SK-N-SH treated with all-trans-retinoic acid at 6 μM for 48 hours (cell line): Measurements from ENCODE around the gene E2F2.

Source experiments
- ARNTL ChIP-seq: fragments of 450-650 bp; formaldehyde crosslinking; IDR thresholded peaks from 2 replicates; pipeline ENCODE4 v1.5.0; 2020; ENCODE audit warnings: low read depth, mild to moderate bottlenecking, moderate library complexity, borderline replicate concordance
- GLIS3 ChIP-seq: fragments of 250-450 bp; sonication (Bioruptor Pico); IDR thresholded peaks from 2 replicates; pipeline ENCODE4 v1.5.0; 2020; ENCODE audit warnings: mild to moderate bottlenecking, moderate library complexity
- ZC3H10 ChIP-seq: fragments of 250-450 bp; sonication (Bioruptor Pico); IDR thresholded peaks from 2 replicates; pipeline ENCODE4 v1.5.1; 2021; ENCODE audit warnings: mild to moderate bottlenecking, moderate library complexity
- ZFP3 ChIP-seq: fragments of 250-450 bp; sonication (Bioruptor Pico); IDR thresholded peaks from 2 replicates; pipeline ENCODE4 v1.5.0; 2020; ENCODE audit warnings: mild to moderate bottlenecking, moderate library complexity
- TF ChIP-seq, protein P1 (sequence below): fragments of 250-450 bp; sonication (Bioruptor Pico); IDR thresholded peaks from 2 replicates; pipeline ENCODE4 v1.5.1; 2020; ENCODE audit warnings: low read depth, mild to moderate bottlenecking, moderate library complexity
- TF ChIP-seq, protein P2 (sequence below): fragments of 250-450 bp; sonication (Bioruptor Pico); IDR thresholded peaks from 2 replicates; pipeline ENCODE4 v1.8.0; 2021; ENCODE audit warnings: low read depth, mild to moderate bottlenecking, moderate library complexity, borderline replicate concordance

DNA sequence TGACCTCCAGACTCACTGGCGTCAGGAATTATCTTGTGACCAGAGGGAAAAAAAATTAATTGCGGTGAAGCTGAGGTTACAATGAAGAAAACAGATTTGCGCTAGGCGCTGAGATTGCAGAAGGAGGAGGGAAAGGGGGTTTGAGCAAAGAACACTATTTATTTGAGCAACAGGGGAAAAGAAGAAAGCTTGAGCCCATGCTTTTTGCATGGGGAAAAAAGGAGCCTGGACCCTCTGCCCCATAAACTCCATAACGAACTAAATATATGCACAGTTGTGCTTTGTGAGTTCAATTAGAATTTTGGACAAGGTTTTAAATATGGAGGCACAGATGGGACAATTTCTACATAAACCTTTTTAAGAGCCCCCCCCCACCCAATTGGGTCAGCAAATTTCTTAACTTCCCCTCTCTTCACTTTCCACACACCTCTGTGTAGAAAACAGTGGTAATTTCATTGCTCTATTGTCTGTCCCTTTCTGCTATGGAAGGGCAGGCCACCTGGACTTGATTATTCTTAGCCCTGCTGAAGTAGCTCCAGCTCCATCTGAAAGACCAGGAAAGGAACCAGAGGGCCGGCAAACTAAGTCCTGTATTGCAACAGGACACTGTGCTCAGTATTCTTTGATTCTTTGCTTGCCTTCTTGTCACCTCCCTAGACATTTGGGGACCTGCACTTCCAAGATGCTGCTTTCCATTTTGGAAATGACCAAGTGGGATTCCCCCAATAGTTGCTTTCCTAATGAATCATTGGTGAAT, 29.1 kb upstream of the E2F2 start:
- TF ChIP-seq ZFP3 (no peak), GLIS3 (no peak), ARNTL (CRISPR knock-in tag) (no peak), ZC3H10 (no peak)
- TF ChIP-seq, protein P1, sequence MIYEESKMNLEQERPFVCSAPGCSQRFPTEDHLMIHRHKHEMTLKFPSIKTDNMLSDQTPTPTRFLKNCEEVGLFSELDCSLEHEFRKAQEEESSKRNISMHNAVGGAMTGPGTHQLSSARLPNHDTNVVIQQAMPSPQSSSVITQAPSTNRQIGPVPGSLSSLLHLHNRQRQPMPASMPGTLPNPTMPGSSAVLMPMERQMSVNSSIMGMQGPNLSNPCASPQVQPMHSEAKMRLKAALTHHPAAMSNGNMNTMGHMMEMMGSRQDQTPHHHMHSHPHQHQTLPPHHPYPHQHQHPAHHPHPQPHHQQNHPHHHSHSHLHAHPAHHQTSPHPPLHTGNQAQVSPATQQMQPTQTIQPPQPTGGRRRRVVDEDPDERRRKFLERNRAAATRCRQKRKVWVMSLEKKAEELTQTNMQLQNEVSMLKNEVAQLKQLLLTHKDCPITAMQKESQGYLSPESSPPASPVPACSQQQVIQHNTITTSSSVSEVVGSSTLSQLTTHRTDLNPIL (CRISPR knock-in tag), result no peak
- TF ChIP-seq, protein P2, sequence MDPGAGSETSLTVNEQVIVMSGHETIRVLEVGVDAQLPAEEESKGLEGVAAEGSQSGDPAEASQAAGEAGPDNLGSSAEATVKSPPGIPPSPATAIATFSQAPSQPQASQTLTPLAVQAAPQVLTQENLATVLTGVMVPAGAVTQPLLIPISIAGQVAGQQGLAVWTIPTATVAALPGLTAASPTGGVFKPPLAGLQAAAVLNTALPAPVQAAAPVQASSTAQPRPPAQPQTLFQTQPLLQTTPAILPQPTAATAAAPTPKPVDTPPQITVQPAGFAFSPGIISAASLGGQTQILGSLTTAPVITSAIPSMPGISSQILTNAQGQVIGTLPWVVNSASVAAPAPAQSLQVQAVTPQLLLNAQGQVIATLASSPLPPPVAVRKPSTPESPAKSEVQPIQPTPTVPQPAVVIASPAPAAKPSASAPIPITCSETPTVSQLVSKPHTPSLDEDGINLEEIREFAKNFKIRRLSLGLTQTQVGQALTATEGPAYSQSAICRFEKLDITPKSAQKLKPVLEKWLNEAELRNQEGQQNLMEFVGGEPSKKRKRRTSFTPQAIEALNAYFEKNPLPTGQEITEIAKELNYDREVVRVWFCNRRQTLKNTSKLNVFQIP (CRISPR knock-in tag), result no peak
